CD14-positive monocyte (primary cell): Measurements from ENCODE around the gene RALA. TPM values are rescaled to one million over a fixed set of nuclear protein-coding genes. Genes with fewer than 3 reads are reported as not detected.

ENCODE experiments used
- DNase-seq, 3 donors: peaks; one replicate each; pipeline ENCODE4 v3.0.0-alpha.2; 2011 to 2022
- H2AFZ ChIP-seq: 2 replicates; pipeline ENCODE4 v1.6.0; 2012; ENCODE audit warnings: mild to moderate bottlenecking, low read depth, low read length, inconsistent platforms; ENCODE audit not compliant: insufficient read depth, poor library complexity, severe bottlenecking
- H3K27ac ChIP-seq, 2 donors: 1 replicate in 1 of 2; 2 replicates in 1 of 2; pipeline ENCODE4 v1.5.1; 2012 to 2013; ENCODE audit warnings: low read length in 2 of 2, control low read depth in 1 of 2, inconsistent platforms in 1 of 2, low read depth in 1 of 2, mild to moderate bottlenecking in 1 of 2
- H3K27me3 ChIP-seq, 2 donors: one replicate each; pipeline versions ENCODE4 v1.6.0 to v1.6.1; 2011 to 2013; ENCODE audit warnings: low read length in 2 of 2; ENCODE audit not compliant: control insufficient read depth in 2 of 2, insufficient read depth in 2 of 2
- H3K36me3 ChIP-seq, 2 donors: replicated peaks in 1 of 2; 1 replicate in 1 of 2; 2 replicates in 1 of 2; pipeline versions ENCODE4 v1.5.1 to v1.6.1; 2012 to 2013; ENCODE audit warnings: low read length in 2 of 2, control low read depth in 1 of 2, inconsistent platforms in 1 of 2, mild to moderate bottlenecking in 1 of 2; ENCODE audit not compliant: insufficient read depth in 2 of 2, control insufficient read depth in 1 of 2
- H3K4me1 ChIP-seq, 2 donors: 1 replicate in 1 of 2; 2 replicates in 1 of 2; pipeline versions ENCODE4 v1.5.1 to v1.6.1; 2012 to 2013; ENCODE audit warnings: low read length in 2 of 2, control low read depth in 1 of 2, inconsistent platforms in 1 of 2, mild to moderate bottlenecking in 1 of 2, moderate library complexity in 1 of 2; ENCODE audit not compliant: insufficient read depth in 2 of 2, control insufficient read depth in 1 of 2
- H3K4me2 ChIP-seq: replicated peaks from 2 replicates; pipeline ENCODE3; 2012; ENCODE audit warnings: low read length, moderate library complexity, mild to moderate bottlenecking; ENCODE audit not compliant: poor library complexity, severe bottlenecking; ENCODE audit errors: extremely low read depth
- H3K4me3 ChIP-seq, 3 experiments: fragments of 200-600 bp in 1 of 3; sonication (generic) in 1 of 3; replicated peaks in 1 of 3; 1 replicate in 2 of 3; 2 replicates in 1 of 3; pipeline ENCODE4 v1.5.1; 2011 to 2013; ENCODE audit warnings: low read length in 3 of 3, mild to moderate bottlenecking in 3 of 3, control low read depth in 2 of 3, low read depth in 2 of 3, inconsistent platforms in 1 of 3, moderate library complexity in 1 of 3
- H3K79me2 ChIP-seq: 2 replicates; pipeline ENCODE4 v1.6.0; 2012; ENCODE audit warnings: mild to moderate bottlenecking, control low read depth, inconsistent platforms, low read length, moderate library complexity; ENCODE audit not compliant: insufficient read depth
- H3K9ac ChIP-seq: 2 replicates; pipeline ENCODE4 v1.6.0; 2017; ENCODE audit warnings: low read length, mild to moderate bottlenecking; ENCODE audit not compliant: insufficient read depth, poor library complexity, severe bottlenecking
- H3K9me3 ChIP-seq, 2 donors: replicated peaks in 1 of 2; 1 replicate in 1 of 2; 2 replicates in 1 of 2; pipeline versions ENCODE4 v1.5.1 to v1.6.1; 2012 to 2013; ENCODE audit warnings: low read length in 2 of 2, control low read depth in 1 of 2; ENCODE audit not compliant: control insufficient read depth in 1 of 2, insufficient read depth in 1 of 2
- H4K20me1 ChIP-seq: 2 replicates; pipeline ENCODE4 v1.6.0; 2012; ENCODE audit warnings: mild to moderate bottlenecking, low read length, control low read depth, moderate library complexity; ENCODE audit not compliant: insufficient read depth
- H3K27ac Mint-ChIP-seq, 7 donors: one replicate each; pipeline ENCODE4 v1.8.0; 2020; ENCODE audit warnings: mild to moderate bottlenecking in 7 of 7, mixed read lengths in 7 of 7, moderate library complexity in 6 of 7, inconsistent platforms in 2 of 7
- H3K27me3 Mint-ChIP-seq, 3 donors: one replicate each; pipeline ENCODE4 v1.8.0; 2021 to 2022; ENCODE audit warnings: low read depth in 3 of 3, mild to moderate bottlenecking in 3 of 3, mixed read lengths in 3 of 3, moderate library complexity in 3 of 3, inconsistent platforms in 1 of 3
- H3K36me3 Mint-ChIP-seq, 2 donors: one replicate each; pipeline ENCODE4 v1.8.0; 2020; ENCODE audit warnings: mixed read lengths in 2 of 2, inconsistent platforms in 1 of 2, mild to moderate bottlenecking in 1 of 2
- H3K4me1 Mint-ChIP-seq: one replicate; pipeline ENCODE4 v1.8.0; 2020; ENCODE audit warnings: mild to moderate bottlenecking, mixed read lengths
- H3K4me3 Mint-ChIP-seq, 2 donors: one replicate each; pipeline ENCODE4 v1.8.0; 2020; ENCODE audit warnings: mild to moderate bottlenecking in 2 of 2, mixed read lengths in 2 of 2, moderate library complexity in 1 of 2
- H3K9me3 Mint-ChIP-seq, 7 donors: one replicate each; pipeline ENCODE4 v1.8.0; 2020 to 2022; ENCODE audit warnings: mixed read lengths in 7 of 7, mild to moderate bottlenecking in 6 of 7, moderate library complexity in 6 of 7, inconsistent platforms in 2 of 7
- WGBS: methylation state at CpG from one replicate; pipeline ENCODE4 v1.1.5; 2013; ENCODE audit warnings: missing lambda C conversion rate; ENCODE audit not compliant: insufficient coverage; 5-methylcytosine and 5-hydroxymethylcytosine counted together
- intact Hi-C, 2 donors: fragments of 100-400 bp; cut with micrococcal nuclease; formaldehyde crosslinking; loops; one replicate each; pipeline versions ENCODE4 v1.15.0 to v1.15.1; 2023
- polyA plus RNA-seq, 3 donors: library from polyadenylated mRNA; depleted of rRNA in 1 of 3; unstranded in 2 of 3; stranded (reverse) in 1 of 3; fragments of 300-500 nt in 2 of 3; fragments of >200 nt in 1 of 3; fragmentation: Illumina TruSeq in 2 of 3; gene quantifications; 1 replicate in 2 of 3; 2 replicates in 1 of 3; pipeline ENCODE4 v1.2.3, GENCODE V29; 2012 to 2021
- TF ChIP-seq, protein P1 (sequence below): fragments of 200-600 bp; IDR thresholded peaks from one replicate; pipeline ENCODE4 v1.8.0; 2022; ENCODE audit warnings: antibody characterized with exemption, mild to moderate bottlenecking

RALA gene
- polyA plus RNA-seq, 3 donors: 5.9 to 32.0 (median 30.8) TPM

GRCh38 chr7:39617005-39617404, 6.4 kb upstream of the RALA start:
- Mint-ChIP-seq H3K4me1 (peaks cover 9% of the 10 kb centered on the region), H3K27me3 (peaks cover 6 to 10% (median 9%) of the 10 kb centered on the region in 3 donors), H3K27ac (no peak overlapping the region), H3K9me3 (no peaks in the 10 kb centered on the region), H3K4me3 (no peak overlapping the region), H3K36me3 (no peaks in the 10 kb centered on the region)
- H3K4me2 ChIP-seq: no peak overlapping the region
- no peak overlapping the region for H3K27ac ChIP-seq
- no peaks in the 10 kb centered on the region for H3K36me3 ChIP-seq
- no peak overlapping the region for H3K9ac ChIP-seq
- intact Hi-C loops: no loop called here
- H3K4me3 ChIP-seq: no peak overlapping the region
- H3K79me2 ChIP-seq: no peaks in the 10 kb centered on the region
- DNase-seq: no peak
- H3K9me3 ChIP-seq: no peaks in the 10 kb centered on the region
- H3K4me1 ChIP-seq: peaks cover 6 to 8% of the 10 kb centered on the region in 2 donors
- H2AFZ ChIP-seq: no peak overlapping the region
- TF ChIP-seq, protein P1, sequence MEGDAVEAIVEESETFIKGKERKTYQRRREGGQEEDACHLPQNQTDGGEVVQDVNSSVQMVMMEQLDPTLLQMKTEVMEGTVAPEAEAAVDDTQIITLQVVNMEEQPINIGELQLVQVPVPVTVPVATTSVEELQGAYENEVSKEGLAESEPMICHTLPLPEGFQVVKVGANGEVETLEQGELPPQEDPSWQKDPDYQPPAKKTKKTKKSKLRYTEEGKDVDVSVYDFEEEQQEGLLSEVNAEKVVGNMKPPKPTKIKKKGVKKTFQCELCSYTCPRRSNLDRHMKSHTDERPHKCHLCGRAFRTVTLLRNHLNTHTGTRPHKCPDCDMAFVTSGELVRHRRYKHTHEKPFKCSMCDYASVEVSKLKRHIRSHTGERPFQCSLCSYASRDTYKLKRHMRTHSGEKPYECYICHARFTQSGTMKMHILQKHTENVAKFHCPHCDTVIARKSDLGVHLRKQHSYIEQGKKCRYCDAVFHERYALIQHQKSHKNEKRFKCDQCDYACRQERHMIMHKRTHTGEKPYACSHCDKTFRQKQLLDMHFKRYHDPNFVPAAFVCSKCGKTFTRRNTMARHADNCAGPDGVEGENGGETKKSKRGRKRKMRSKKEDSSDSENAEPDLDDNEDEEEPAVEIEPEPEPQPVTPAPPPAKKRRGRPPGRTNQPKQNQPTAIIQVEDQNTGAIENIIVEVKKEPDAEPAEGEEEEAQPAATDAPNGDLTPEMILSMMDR: no peak
- no peaks in the 10 kb centered on the region for H4K20me1 ChIP-seq
- peaks cover 0 to 6% of the 10 kb centered on the region in 2 donors for H3K27me3 ChIP-seq

- Histone ChIP-seq H3K4me1 (peaks cover 18 to 19% of the 10 kb centered on the region in 2 donors), H3K36me3 (no peaks in the 10 kb centered on the region), H3K27me3 (peaks cover 0 to 6% of the 10 kb centered on the region in 2 donors), H3K9ac (no peak overlapping the region), H3K79me2 (peaks cover 15% of the 10 kb centered on the region), H2AFZ (no peak overlapping the region), H3K9me3 (no peaks in the 10 kb centered on the region), H3K27ac (no peak overlapping the region), H3K4me3 (no peak overlapping the region), H3K4me2 (no peak overlapping the region), H4K20me1 (no peaks in the 10 kb centered on the region)
- peaks cover 2 to 10% (median 8%) of the 10 kb centered on the region in 3 donors for H3K27me3 Mint-ChIP-seq
- H3K36me3 Mint-ChIP-seq: no peaks in the 10 kb centered on the region
- no peak overlapping the region for H3K4me3 Mint-ChIP-seq
- WGBS: no CpG with 5 or more reads among the region's 4 CpGs
- no peak overlapping the region for H3K27ac Mint-ChIP-seq
- no peaks in the 10 kb centered on the region for H3K9me3 Mint-ChIP-seq
- TF ChIP-seq, protein P1: no peak
- DNase-seq: no peak
- peaks cover 19% of the 10 kb centered on the region for H3K4me1 Mint-ChIP-seq
- intact Hi-C loops: no loop called here
Observed at GRCh38 chr7:39618868-39619267, 4.5 kb upstream of the RALA start.
